Mesenchymal stem cell (in vitro differentiated cells and primary cell): ENCODE measurements around the gene PRKAG2.

Experiments used
- DNase-seq: peaks from one replicate; pipeline ENCODE4 v3.0.0-alpha.2; 2013
- H2AFZ ChIP-seq: one replicate; pipeline ENCODE4 v1.6.1; 2013; ENCODE audit warnings: low read depth, mild to moderate bottlenecking, control low read depth, inconsistent platforms, low read length, moderate library complexity
- H2AK5ac ChIP-seq: 2 replicates; pipeline ENCODE4 v1.6.1; 2013; ENCODE audit warnings: low read length, moderate library complexity, mild to moderate bottlenecking, inconsistent platforms; ENCODE audit not compliant: severe bottlenecking
- H2BK120ac ChIP-seq: one replicate; pipeline ENCODE4 v1.6.1; 2013; ENCODE audit warnings: low read depth, mild to moderate bottlenecking, inconsistent platforms, low read length, moderate library complexity
- H2BK12ac ChIP-seq, 2 experiments: one replicate each; pipeline ENCODE4 v1.6.1; 2013; ENCODE audit warnings: inconsistent platforms in 2 of 2, low read length in 2 of 2, mild to moderate bottlenecking in 2 of 2, moderate library complexity in 2 of 2, control low read depth in 1 of 2
- H2BK15ac ChIP-seq: one replicate; pipeline ENCODE4 v1.6.1; 2013; ENCODE audit warnings: mild to moderate bottlenecking, low read depth, inconsistent platforms; ENCODE audit not compliant: poor library complexity, severe bottlenecking
- H2BK5ac ChIP-seq: 2 replicates; pipeline ENCODE4 v1.6.1; 2013; ENCODE audit warnings: low read depth, mild to moderate bottlenecking, low read length, control low read depth, inconsistent platforms; ENCODE audit not compliant: poor library complexity, severe bottlenecking
- H3K14ac ChIP-seq, 2 experiments: one replicate each; pipeline ENCODE4 v1.6.1; 2013; ENCODE audit warnings: inconsistent platforms in 2 of 2, low read length in 2 of 2, control low read depth in 1 of 2, mild to moderate bottlenecking in 1 of 2, moderate library complexity in 1 of 2
- H3K18ac ChIP-seq, 2 experiments: one replicate each; pipeline ENCODE4 v1.6.1; 2013; ENCODE audit warnings: inconsistent platforms in 2 of 2, low read length in 2 of 2, control low read depth in 1 of 2, low read depth in 1 of 2, mild to moderate bottlenecking in 1 of 2
- H3K23ac ChIP-seq, 2 experiments: one replicate each; pipeline ENCODE4 v1.6.1; 2013; ENCODE audit warnings: inconsistent platforms in 2 of 2, low read length in 2 of 2, mild to moderate bottlenecking in 2 of 2, moderate library complexity in 2 of 2, control low read depth in 1 of 2
- H3K27ac ChIP-seq: 2 replicates; pipeline ENCODE4 v1.5.1; 2013; ENCODE audit warnings: mild to moderate bottlenecking, moderate library complexity, low read length, control low read depth, inconsistent platforms; ENCODE audit not compliant: poor library complexity, severe bottlenecking
- H3K27me3 ChIP-seq, 2 experiments: 2 replicates each; pipeline versions ENCODE4 v1.6.1 to v1.7.0; 2013; ENCODE audit warnings: low read length in 2 of 2, mild to moderate bottlenecking in 2 of 2, moderate library complexity in 2 of 2, control low read depth in 1 of 2, inconsistent platforms in 1 of 2; ENCODE audit not compliant: control insufficient read depth in 1 of 2, insufficient read depth in 1 of 2
- H3K36me3 ChIP-seq, 2 experiments: 2 replicates each; pipeline versions ENCODE4 v1.6.1 to v1.7.0; 2013; ENCODE audit warnings: low read length in 2 of 2, control low read depth in 1 of 2, inconsistent platforms in 1 of 2, low read depth in 1 of 2, mild to moderate bottlenecking in 1 of 2; ENCODE audit not compliant: insufficient read depth in 2 of 2, control insufficient read depth in 1 of 2
- H3K4ac ChIP-seq, 2 experiments: one replicate each; pipeline ENCODE4 v1.6.1; 2013; ENCODE audit warnings: inconsistent platforms in 2 of 2, low read length in 2 of 2, mild to moderate bottlenecking in 2 of 2, moderate library complexity in 2 of 2, control low read depth in 1 of 2, low read depth in 1 of 2
- H3K4me1 ChIP-seq: 2 replicates; pipeline ENCODE4 v1.6.1; 2013; ENCODE audit warnings: low read depth, low read length, control low read depth; ENCODE audit not compliant: control insufficient read depth, insufficient read depth
- H3K4me2 ChIP-seq: 2 replicates; pipeline ENCODE4 v1.6.1; 2013; ENCODE audit warnings: low read length, mild to moderate bottlenecking, inconsistent platforms; ENCODE audit not compliant: poor library complexity, severe bottlenecking
- H3K4me3 ChIP-seq, 2 experiments: 2 replicates each; pipeline versions ENCODE4 v1.5.1 to v1.7.0; 2013; ENCODE audit warnings: low read length in 2 of 2, mild to moderate bottlenecking in 2 of 2, control low read depth in 1 of 2, low read depth in 1 of 2; ENCODE audit not compliant: insufficient read depth in 1 of 2
- H3K79me1 ChIP-seq: replicated peaks from 2 replicates; pipeline ENCODE4 v1.6.1; 2013; ENCODE audit warnings: mild to moderate bottlenecking, control low read depth, low read length, inconsistent platforms; ENCODE audit not compliant: poor library complexity, severe bottlenecking
- H3K9ac ChIP-seq: 2 replicates; pipeline ENCODE4 v1.7.0; 2013; ENCODE audit warnings: mild to moderate bottlenecking, low read length, moderate library complexity
- H3K9me3 ChIP-seq: 2 replicates; pipeline ENCODE4 v1.7.0; 2013; ENCODE audit warnings: mild to moderate bottlenecking, low read length; ENCODE audit not compliant: control insufficient read depth
- H4K8ac ChIP-seq: one replicate; pipeline ENCODE4 v1.6.1; 2013; ENCODE audit warnings: inconsistent platforms, mild to moderate bottlenecking, low read length, moderate library complexity
- H4K91ac ChIP-seq: one replicate; pipeline ENCODE4 v1.6.1; 2013; ENCODE audit warnings: mild to moderate bottlenecking, low read length, inconsistent platforms
- WGBS: methylation state at CpG from one replicate; pipeline ENCODE4 v1.1.7; 2013; ENCODE audit warnings: mixed read lengths; 5-methylcytosine and 5-hydroxymethylcytosine counted together

PRKAG2 gene

GRCh38 chr7:151671514-151671913 is 205.4 kb downstream of the PRKAG2 start:
- no peak overlapping the region for H2AFZ ChIP-seq
- H2BK15ac ChIP-seq = no peak overlapping the region
- no peak overlapping the region for H2BK5ac ChIP-seq
- H3K14ac ChIP-seq = no peak overlapping the region
- no peaks in the 10 kb centered on the region for H3K36me3 ChIP-seq
- peaks cover under 1% of the 10 kb centered on the region for H3K9me3 ChIP-seq
- WGBS = 83% methylated on average over 2 of the region's 2 CpGs
- no peaks in the 10 kb centered on the region for H3K79me1 ChIP-seq
- H4K91ac ChIP-seq = peak overlapping the region; percentile 18
- no peak overlapping the region for H3K27ac ChIP-seq
- no peak overlapping the region for H2BK120ac ChIP-seq
- H3K18ac ChIP-seq = no peak overlapping the region
- H3K4me1 ChIP-seq = peaks cover 4% of the 10 kb centered on the region
- no peak overlapping the region for H3K4ac ChIP-seq
- H2BK12ac ChIP-seq = no peak overlapping the region
- no peak overlapping the region for H4K8ac ChIP-seq
- no peak overlapping the region for H3K4me3 ChIP-seq
- H3K27me3 ChIP-seq = no peaks in the 10 kb centered on the region
- no peak for DNase-seq
- H2AK5ac ChIP-seq = no peak overlapping the region
- H3K9ac ChIP-seq = no peak overlapping the region
- no peak overlapping the region for H3K4me2 ChIP-seq
- no peak overlapping the region for H3K23ac ChIP-seq

- Histone ChIP-seq H2AK5ac (no peak overlapping the region), H2BK120ac (no peak overlapping the region), H4K91ac (no peak overlapping the region), H2AFZ (peak overlapping the region; percentile 10), H3K23ac (peak overlapping the region in 1 of 2 experiments; percentile 46), H3K9me3 (peaks cover 2% of the 10 kb centered on the region), H4K8ac (no peak overlapping the region), H3K79me1 (no peaks in the 10 kb centered on the region), H2BK5ac (no peak overlapping the region), H3K14ac (peak overlapping the region in 1 of 2 experiments; percentile 51), H3K36me3 (no peaks in the 10 kb centered on the region), H3K4ac (no peak overlapping the region), H2BK15ac (no peak overlapping the region), H3K9ac (no peak overlapping the region), H2BK12ac (no peak overlapping the region), H3K4me1 (peaks cover 4% of the 10 kb centered on the region), H3K27me3 (no peaks in the 10 kb centered on the region), H3K18ac (peak overlapping the region in 1 of 2 experiments; percentile 7), H3K4me3 (no peak overlapping the region), H3K4me2 (no peak overlapping the region), H3K27ac (no peak overlapping the region)
- 90% methylated on average over 2 of the region's 2 CpGs for WGBS
- no peak for DNase-seq
Measured at GRCh38 chr7:151669762-151670161, 207.2 kb downstream of the PRKAG2 start.

- Histone ChIP-seq H3K4ac (no peak overlapping the region), H3K4me2 (no peak overlapping the region), H3K4me3 (no peak overlapping the region), H2BK12ac (no peak overlapping the region), H3K4me1 (peaks cover 4% of the 10 kb centered on the region), H3K14ac (no peak overlapping the region), H2AK5ac (no peak overlapping the region), H4K8ac (no peak overlapping the region), H3K9me3 (peaks cover 2% of the 10 kb centered on the region), H3K36me3 (no peaks in the 10 kb centered on the region), H2AFZ (no peak overlapping the region), H2BK120ac (no peak overlapping the region), H2BK15ac (no peak overlapping the region), H3K79me1 (no peaks in the 10 kb centered on the region), H2BK5ac (no peak overlapping the region), H3K23ac (no peak overlapping the region), H3K9ac (no peak overlapping the region), H4K91ac (no peak overlapping the region), H3K18ac (no peak overlapping the region), H3K27me3 (no peaks in the 10 kb centered on the region), H3K27ac (no peak overlapping the region)
- WGBS = 99% methylated on average over 3 of the region's 3 CpGs
- no peak for DNase-seq
Measured at GRCh38 chr7:151666886-151667285, 210.0 kb downstream of the PRKAG2 start.

- H3K27ac ChIP-seq = no peak overlapping the region
- no peak overlapping the region for H3K4me2 ChIP-seq
- no peak overlapping the region for H3K4ac ChIP-seq
- no peak overlapping the region for H2AFZ ChIP-seq
- H3K23ac ChIP-seq = no peak overlapping the region
- H3K36me3 ChIP-seq = no peaks in the 10 kb centered on the region
- peaks cover 3% of the 10 kb centered on the region for H3K4me1 ChIP-seq
- H3K27me3 ChIP-seq = no peaks in the 10 kb centered on the region
- no peak overlapping the region for H2BK12ac ChIP-seq
- H3K79me1 ChIP-seq = no peaks in the 10 kb centered on the region
- WGBS = 85% methylated on average over 5 of the region's 6 CpGs
- no peak overlapping the region for H2AK5ac ChIP-seq
- no peak overlapping the region for H4K91ac ChIP-seq
- H4K8ac ChIP-seq = no peak overlapping the region
- peak overlapping the region in 1 of 2 experiments; percentile 5 for H3K4me3 ChIP-seq
- H2BK5ac ChIP-seq = no peak overlapping the region
- peak; percentile 90 for DNase-seq
- no peak overlapping the region for H3K9ac ChIP-seq
- no peak overlapping the region for H3K18ac ChIP-seq
- H2BK15ac ChIP-seq = no peak overlapping the region
- H3K14ac ChIP-seq = no peak overlapping the region
- H2BK120ac ChIP-seq = no peak overlapping the region
- peaks cover 2% of the 10 kb centered on the region for H3K9me3 ChIP-seq
Measured at GRCh38 chr7:151665368-151665767, 211.5 kb downstream of the PRKAG2 start.
